ENCODE measurements around the gene HAS3. TPM values are rescaled to one million over a fixed set of nuclear protein-coding genes. Genes with fewer than 3 reads are reported as not detected.

Gene HAS3
- total RNA-seq, 2 donors from 2014 or later, result 3.0 to 4.5 TPM

DNA sequence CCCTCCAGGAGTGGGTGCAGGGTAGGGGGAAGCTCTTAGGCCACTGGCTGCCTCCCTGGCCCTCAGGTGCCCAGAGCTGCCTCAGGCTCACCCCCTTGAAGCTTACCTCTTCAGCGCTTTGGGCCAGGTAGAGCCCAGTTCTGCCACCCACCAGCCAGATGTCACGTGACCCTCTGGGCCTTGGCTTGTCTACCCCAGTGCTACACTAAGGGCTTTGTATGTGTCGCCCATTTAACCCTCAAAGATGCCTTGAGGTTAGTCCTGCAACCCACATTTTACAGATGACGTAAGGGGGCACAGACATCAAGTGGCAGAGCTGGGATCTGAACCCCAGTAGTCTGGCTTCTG, 3.4 kb downstream of the HAS3 start:
- Histone ChIP-seq H3K36me3 (no peaks in the 10 kb centered on the region), H3K27me3 (replicated peaks; ENCODE audit: insufficient read depth) (no peaks in the 10 kb centered on the region), H3K9me3 (no peaks in the 10 kb centered on the region), H3K27ac (no peak overlapping the region), H3K4me1 (replicated peaks) (peaks cover 15% of the 10 kb centered on the region), H3K4me3 (no peak overlapping the region)
- DNase-seq (ENCODE audit: low spot score), result no peak
- intact Hi-C loops (cut with DNase I), result loop anchor here (5.0 kb wide), 2 partner anchors 172 to 262 kb away; no protein-coding TSS in a partner anchor
- WGBS, result 91% methylated on average over 4 of the region's 4 CpGs
- TF ChIP-seq, protein P1, sequence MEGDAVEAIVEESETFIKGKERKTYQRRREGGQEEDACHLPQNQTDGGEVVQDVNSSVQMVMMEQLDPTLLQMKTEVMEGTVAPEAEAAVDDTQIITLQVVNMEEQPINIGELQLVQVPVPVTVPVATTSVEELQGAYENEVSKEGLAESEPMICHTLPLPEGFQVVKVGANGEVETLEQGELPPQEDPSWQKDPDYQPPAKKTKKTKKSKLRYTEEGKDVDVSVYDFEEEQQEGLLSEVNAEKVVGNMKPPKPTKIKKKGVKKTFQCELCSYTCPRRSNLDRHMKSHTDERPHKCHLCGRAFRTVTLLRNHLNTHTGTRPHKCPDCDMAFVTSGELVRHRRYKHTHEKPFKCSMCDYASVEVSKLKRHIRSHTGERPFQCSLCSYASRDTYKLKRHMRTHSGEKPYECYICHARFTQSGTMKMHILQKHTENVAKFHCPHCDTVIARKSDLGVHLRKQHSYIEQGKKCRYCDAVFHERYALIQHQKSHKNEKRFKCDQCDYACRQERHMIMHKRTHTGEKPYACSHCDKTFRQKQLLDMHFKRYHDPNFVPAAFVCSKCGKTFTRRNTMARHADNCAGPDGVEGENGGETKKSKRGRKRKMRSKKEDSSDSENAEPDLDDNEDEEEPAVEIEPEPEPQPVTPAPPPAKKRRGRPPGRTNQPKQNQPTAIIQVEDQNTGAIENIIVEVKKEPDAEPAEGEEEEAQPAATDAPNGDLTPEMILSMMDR (IDR thresholded peaks at IDR 0.05), result no peak
- TF ChIP-seq POLR2AphosphoS5 (IDR thresholded peaks at IDR 0.05), result no peak
- TF ChIP-seq POLR2A (IDR thresholded peaks at IDR 0.05), result no peak

DNA sequence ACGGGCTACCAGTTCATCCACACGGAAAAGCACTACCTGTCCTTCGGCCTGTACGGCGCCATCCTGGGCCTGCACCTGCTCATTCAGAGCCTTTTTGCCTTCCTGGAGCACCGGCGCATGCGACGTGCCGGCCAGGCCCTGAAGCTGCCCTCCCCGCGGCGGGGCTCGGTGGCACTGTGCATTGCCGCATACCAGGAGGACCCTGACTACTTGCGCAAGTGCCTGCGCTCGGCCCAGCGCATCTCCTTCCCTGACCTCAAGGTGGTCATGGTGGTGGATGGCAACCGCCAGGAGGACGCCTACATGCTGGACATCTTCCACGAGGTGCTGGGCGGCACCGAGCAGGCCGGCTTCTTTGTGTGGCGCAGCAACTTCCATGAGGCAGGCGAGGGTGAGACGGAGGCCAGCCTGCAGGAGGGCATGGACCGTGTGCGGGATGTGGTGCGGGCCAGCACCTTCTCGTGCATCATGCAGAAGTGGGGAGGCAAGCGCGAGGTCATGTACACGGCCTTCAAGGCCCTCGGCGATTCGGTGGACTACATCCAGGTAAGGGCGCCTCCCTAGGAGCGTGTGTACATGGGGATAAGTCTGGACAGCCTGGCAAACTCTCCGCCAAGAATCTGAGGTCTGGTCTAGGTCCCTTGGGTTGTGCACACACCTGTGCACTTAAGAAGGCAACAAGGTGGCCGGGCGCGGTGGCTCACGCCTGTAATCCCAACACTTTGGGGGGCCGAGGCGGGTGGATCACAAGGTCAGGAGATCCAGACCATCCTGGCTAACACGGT, 4.2 kb downstream of the HAS3 start:
- Histone ChIP-seq H3K27ac (no peak overlapping the region), H3K4me1 (replicated peaks) (peaks cover 15% of the 10 kb centered on the region), H3K27me3 (replicated peaks; ENCODE audit: insufficient read depth) (no peaks in the 10 kb centered on the region), H3K9me3 (no peaks in the 10 kb centered on the region), H3K36me3 (no peaks in the 10 kb centered on the region), H3K4me3 (no peak overlapping the region)
- DNase-seq (ENCODE audit: low spot score), result no peak
- TF ChIP-seq POLR2AphosphoS5 (IDR thresholded peaks at IDR 0.05), result no peak
- TF ChIP-seq, protein P1 (IDR thresholded peaks at IDR 0.05), result no peak
- no peak for TF ChIP-seq POLR2A (IDR thresholded peaks at IDR 0.05)
- intact Hi-C loops (cut with DNase I), result loop anchor here (5.0 kb wide), 2 partner anchors 172 to 262 kb away; no protein-coding TSS in a partner anchor
- WGBS, result 94% methylated on average over 46 of the region's 48 CpGs

DNA sequence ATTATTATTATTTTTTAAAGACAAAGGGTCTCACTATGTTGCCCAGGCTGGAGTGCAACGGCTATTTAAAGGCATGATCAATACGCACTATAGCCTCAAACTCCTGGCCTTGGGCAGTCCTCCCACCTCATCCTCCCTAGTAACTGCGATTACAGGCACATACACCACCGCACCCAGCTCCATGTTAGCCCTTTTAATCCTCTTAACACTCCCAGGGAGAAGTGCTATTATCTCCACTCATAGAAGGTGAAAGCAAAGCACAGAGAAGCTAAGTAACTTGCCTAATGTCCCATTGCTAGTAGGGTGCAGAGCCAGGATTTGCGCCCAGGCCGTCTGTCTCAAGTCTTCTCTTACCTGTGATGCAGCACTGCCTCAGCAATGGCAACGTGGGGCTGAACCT, 5.0 kb downstream of the HAS3 start:
- Histone ChIP-seq H3K4me1 (replicated peaks) (peaks cover 15% of the 10 kb centered on the region), H3K9me3 (no peaks in the 10 kb centered on the region), H3K27ac (no peak overlapping the region), H3K4me3 (no peak overlapping the region), H3K27me3 (replicated peaks; ENCODE audit: insufficient read depth) (no peaks in the 10 kb centered on the region), H3K36me3 (no peaks in the 10 kb centered on the region)
- 95% methylated on average over 7 of the region's 7 CpGs for WGBS
- intact Hi-C loops (cut with DNase I), result no loop called here
- TF ChIP-seq POLR2AphosphoS5 (IDR thresholded peaks at IDR 0.05) (no peak), POLR2A (IDR thresholded peaks at IDR 0.05) (no peak)
- TF ChIP-seq, protein P1 (IDR thresholded peaks at IDR 0.05), result no peak
- DNase-seq (ENCODE audit: low spot score), result no peak

DNA sequence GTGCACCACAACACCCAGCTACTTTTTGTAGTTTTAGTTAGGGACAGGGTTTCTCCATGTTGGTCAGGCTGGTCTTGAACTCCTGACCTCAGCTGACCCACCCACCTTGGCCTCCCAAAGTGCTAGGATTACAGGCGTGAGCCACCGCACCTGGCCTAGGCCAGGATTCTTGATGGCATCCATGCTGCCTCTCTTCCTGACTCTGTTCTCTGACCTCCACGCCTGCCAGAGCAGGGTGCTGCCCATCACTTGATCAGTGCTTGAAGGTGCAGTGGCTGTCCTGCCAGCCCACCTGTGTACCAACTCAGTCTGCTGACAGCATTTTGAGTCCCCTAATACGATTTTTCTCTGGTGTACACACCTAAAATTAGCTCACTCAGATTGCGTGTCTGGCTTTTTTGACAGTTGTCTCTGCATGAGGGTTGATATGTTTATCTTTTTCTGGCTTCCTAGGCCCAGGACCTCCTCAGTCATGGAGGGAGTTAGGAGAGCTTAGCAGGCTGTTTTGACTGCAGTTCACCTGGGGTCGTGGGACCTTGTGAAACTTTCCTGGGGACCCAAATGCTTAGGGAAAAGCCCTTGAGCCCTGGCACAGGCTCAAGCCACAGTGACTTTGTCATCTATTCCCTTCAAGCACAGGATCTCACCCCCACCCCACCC, 5.9 kb downstream of the HAS3 start:
- intact Hi-C loops (cut with DNase I), result no loop called here
- DNase-seq (ENCODE audit: low spot score), result no peak
- Histone ChIP-seq H3K9me3 (no peaks in the 10 kb centered on the region), H3K27me3 (replicated peaks; ENCODE audit: insufficient read depth) (no peaks in the 10 kb centered on the region), H3K4me3 (no peak overlapping the region), H3K36me3 (no peaks in the 10 kb centered on the region), H3K27ac (no peak overlapping the region), H3K4me1 (replicated peaks) (peaks cover 15% of the 10 kb centered on the region)
- TF ChIP-seq, protein P1 (IDR thresholded peaks at IDR 0.05), result no peak
- TF ChIP-seq POLR2A (IDR thresholded peaks at IDR 0.05), result no peak
- no peak for TF ChIP-seq POLR2AphosphoS5 (IDR thresholded peaks at IDR 0.05)
- 81% methylated on average over 6 of the region's 6 CpGs for WGBS
